HG03558 (cell line): ENCODE measurements around the gene PTPRE.
A peak's percentile ranks its signal among the peaks of the same experiment; 100 is the strongest.

Experiments used
- ATAC-seq: cut with Tn5 transposase; IDR thresholded peaks from one replicate; pipeline ENCODE4 v1.9.1; 2021; ENCODE audit warnings: moderate number of reproducible peaks; ENCODE audit not compliant: unreplicated experiment; ENCODE audit errors: extremely low read depth

PTPRE gene, protein sequence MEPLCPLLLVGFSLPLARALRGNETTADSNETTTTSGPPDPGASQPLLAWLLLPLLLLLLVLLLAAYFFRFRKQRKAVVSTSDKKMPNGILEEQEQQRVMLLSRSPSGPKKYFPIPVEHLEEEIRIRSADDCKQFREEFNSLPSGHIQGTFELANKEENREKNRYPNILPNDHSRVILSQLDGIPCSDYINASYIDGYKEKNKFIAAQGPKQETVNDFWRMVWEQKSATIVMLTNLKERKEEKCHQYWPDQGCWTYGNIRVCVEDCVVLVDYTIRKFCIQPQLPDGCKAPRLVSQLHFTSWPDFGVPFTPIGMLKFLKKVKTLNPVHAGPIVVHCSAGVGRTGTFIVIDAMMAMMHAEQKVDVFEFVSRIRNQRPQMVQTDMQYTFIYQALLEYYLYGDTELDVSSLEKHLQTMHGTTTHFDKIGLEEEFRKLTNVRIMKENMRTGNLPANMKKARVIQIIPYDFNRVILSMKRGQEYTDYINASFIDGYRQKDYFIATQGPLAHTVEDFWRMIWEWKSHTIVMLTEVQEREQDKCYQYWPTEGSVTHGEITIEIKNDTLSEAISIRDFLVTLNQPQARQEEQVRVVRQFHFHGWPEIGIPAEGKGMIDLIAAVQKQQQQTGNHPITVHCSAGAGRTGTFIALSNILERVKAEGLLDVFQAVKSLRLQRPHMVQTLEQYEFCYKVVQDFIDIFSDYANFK

DNA sequence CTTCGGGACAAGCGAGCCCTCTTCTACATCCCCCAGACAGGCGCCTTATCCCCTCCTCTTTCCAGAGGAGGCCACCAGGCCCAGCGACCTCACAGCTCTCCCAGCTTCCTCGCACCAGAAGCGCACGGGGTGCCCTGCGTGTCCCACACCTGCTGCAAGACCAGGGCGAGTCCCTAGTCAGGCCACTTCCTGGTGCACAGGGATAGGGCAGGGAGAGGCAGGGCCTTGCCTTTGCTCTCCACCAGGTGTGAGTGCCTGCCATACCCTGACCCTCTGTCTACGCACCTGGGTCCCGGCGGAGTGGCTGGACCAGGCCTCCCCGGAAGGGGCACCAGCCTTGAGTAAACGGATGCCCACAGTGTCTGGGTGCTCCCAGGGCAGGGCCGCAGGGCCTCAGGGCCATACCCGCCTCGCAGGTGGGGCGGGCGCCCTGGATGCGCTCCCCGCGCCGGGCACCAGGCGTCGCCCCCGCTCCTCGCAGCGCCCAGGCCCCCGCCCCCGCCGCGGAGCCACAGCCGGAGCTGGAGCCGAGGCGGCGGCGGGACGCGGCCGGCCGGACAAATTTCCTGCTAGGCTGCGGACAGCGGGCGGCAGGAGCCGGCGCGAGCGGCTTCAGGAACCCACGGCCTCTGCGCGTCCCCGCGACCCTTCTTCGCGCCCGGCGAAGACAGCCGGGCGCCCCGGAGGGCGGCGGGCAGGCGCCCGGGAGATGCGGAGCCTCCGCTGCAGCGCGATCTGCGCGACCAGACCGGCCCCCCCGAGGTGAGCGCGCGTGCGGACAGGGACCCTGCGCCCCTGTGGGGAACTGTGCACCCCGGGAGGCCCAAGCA, at the start of gene PTPRE:
Gene PTPRE, plus strand, starts transcription at position 556 of the 830 bp plus-strand sequence. CDS start 133,779 bp downstream, outside the sequence.
- ATAC-seq, result peak; percentile 87

DNA sequence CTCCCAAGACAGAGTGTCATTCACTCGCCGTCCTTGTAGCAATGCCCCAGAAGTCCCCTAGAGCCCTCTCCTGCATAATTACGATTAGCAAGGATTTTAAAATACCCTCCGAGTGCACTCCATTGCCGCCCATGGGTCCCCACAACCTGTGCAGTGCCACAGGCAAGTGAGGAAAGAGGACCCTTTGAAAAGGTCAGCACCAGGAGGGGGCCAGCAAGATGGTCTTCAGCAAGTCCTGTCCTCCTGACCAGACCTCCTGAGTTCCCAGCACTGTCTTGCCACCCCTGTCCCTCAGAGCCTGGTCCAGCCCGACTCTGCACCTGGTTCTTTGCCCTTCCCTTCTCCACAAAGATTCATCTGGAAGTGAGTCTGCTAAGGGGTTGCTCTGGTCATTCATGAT, 46.3 kb upstream of the PTPRE start:
- ATAC-seq, result no peak

DNA sequence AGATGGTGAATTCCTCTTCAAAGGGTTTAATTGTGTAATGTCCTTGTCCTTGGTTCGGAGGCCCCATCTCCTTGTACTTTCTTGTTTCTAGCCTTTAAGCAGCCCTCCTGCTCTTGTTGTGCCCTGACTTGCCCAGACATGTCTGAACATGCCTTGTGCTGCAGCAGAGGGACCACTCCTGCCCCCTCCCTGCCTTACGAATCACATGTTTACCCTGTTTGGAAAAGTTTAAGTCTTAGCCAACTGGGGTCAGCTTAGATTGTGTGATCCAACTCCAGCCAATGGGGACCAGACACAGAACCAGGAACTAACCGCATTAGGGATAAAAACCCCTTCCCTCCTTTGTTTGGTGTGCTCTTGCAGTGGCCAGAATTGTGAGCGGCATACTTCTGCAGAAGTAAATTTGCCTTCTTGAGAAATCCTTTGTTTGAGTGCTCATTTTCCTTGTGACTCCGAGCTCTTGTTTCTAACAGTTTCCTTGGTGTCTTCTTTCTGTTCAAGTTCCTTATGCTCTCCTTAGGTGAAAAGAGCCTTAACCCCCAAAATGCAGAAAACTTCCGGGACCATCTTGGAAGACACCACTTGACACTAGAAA, 43.6 kb upstream of the PTPRE start:
- no peak for ATAC-seq

DNA sequence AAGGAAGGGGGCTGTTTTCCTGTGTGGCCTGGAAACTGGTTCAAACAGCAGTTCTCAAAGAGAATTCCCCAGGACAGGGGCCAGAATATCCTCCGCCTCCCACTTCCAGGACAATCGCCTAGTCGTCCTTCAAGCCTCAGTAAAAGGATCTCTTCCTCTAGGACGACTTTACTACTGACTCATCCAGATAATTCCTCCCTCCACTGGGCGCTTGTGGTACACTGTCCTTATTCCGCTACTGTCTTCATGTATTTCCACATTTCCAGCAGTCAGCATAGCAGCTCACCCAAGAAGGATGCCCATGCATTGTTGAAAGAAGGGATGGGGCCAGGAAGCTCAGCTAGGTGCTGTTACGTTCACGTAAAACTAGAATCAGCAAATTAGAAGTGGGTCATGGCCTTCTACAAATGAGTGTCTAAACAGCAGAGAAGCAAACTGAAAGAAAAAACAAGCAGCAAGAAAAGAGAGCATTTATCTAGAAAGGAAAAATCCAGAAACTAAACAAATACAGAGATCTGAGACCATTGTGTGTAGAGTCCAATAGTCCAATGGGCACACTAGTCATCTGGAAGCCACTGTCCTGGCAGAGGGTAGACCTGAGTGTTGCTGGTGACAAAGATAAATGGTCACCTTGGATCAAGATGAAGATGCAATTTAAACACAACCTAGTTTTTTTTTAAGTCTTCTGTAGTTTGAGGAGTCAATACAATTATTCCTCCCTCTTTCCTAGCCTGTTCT, 40.5 kb upstream of the PTPRE start:
- ATAC-seq, result no peak

DNA sequence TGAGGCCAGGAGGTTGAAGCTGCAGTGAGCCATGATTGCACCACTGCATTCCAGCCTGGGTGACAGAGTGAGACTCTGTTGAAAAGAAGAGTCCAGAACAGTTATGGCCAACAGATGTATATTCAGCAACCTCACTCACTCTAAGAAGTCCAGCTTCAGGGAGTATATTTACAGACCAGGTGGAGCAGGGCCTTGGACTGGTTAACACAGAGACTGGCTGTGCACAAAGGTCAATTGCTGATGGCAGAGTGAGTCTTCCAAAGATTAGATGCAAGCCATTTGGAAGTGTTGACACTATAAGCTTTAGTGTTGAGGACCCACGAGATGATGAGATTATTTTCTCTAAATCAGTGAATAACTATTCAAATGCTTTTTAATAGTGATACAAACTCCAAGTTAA, 39.1 kb upstream of the PTPRE start:
- no peak for ATAC-seq

DNA sequence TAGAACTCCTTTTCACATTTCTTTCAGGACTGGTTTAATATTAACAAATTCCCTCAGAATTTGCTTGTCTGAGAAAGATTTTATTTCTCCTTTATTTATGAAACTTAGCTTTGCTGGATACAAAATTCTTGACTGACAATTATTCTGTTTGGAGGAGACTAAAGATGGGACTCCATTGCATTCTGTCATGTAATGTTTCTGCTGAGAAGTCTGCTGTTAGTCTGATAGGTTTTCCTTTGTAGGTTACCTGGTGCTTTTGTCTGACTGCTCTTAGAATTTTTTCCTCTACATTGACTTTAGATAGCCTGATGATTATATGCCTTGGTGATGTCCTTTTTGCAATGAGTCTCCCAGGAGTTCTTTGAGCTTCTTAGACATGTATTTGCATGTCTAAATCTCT, 37.6 kb upstream of the PTPRE start:
- no peak for ATAC-seq

DNA sequence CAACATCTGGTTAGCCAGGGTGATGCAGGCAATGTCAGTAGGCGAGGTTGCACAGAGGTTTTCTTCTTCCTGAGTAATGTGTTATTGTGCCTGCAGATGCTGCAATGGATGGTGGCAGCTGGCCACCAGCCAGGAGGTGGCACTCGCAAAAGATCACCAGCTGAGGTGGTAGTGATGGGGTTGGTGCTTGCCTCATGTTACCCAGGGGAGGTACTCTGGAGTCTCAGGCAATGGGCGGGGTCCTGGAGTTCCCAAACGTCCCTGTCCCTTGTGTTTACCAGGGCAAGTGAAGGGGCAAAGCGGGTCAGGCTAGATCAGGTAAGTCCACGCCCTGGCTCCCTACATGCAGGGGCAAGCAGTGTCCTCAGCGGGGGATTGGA, 35.3 kb upstream of the PTPRE start:
- ATAC-seq, result no peak

DNA sequence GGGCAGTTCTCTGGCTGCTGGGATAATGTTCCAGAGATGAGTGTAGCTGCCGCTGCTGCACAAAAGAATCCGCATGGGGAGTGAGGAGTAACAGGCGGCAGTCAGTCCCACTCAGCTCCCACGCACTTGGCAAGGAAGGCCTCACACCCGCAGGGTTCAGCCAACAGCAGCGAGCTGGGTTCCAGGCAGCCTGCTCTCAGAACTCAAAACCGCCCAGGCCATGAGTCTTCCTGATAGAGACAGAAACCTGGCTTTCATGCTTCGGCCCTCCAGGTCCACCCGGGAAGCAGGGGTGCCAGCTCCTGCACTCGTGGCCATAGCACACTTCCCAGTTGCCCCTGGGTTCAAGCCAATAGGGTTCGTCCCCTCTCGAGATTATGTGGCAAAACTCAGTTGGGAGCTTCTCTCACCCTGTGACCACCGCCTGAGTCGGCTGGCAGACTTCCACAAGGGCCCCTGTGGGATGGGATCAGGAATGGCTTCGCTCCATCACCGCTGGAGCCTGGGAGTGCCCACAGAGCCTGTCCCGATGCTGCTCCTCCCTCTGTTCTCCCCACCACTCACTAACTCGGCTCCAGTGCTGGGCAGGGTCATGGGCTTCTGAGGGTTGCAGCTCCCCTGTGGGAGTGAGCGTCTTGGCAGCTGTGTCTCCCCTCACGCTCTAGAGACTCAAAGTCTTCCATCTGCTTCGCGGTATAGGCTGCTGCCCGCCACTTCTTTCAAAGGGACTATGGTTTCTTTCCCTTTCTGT, 34.7 kb upstream of the PTPRE start:
- ATAC-seq, result no peak

DNA sequence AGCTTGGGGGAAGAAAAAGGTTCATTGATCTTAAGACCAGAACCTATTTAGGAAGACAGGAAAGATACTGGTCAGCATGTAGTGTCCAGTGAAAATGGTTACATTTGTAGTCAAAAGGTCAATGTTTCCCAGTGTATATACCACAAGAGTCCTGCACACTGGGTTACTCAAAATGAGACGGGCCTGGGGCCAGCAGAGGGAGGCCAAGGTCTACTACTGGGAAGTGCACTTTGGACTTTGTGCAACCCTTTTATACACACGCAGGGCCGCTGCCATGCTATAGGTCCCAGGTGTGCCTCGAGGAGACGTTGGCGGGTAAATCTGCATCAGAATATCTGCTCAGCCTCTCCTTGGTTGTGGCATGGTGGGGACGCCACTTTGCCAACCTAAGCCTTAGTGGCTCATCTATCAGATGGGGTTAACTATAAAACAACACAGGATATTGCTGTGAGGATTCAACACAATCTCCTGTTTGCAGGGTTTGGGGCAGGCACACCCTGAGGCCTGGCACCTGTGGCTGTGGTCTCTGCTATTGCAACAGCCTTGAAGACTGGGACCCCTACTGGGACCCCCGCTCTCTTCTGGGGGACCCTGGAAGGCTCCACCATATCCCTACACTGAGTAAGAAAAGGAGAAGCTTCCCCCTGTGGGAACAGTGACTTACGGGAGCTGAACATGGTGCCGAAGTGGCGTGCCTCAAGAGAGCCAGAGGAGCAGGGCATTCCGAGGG, 33.9 kb upstream of the PTPRE start:
- ATAC-seq, result no peak

DNA sequence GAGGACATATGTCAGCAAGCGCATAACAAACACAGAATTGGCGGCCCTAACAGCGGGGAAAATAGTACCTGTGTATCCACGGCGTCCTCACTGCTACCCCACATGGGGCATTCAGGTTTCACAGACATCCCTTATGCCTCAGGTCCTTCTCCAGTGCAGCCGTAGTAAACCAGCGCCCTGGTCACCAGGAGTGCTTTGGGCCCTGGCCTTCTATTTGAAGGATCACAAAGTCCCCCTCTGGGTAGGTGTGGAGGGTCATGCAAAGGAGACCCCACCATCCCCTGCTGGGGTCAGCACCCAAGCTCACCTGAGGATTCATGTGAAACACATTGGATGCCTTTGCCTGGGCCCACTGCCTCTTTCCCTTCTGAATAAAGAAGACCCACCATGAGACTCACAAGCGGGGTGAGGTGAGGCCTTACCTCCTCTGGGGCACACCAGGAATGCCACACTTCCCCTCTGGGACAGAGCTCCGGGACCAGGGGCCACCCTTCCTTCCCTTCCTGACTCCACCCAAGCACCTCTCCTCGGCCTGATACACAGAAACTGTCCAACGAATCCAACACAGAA, 32.9 kb upstream of the PTPRE start:
- ATAC-seq, result no peak

DNA sequence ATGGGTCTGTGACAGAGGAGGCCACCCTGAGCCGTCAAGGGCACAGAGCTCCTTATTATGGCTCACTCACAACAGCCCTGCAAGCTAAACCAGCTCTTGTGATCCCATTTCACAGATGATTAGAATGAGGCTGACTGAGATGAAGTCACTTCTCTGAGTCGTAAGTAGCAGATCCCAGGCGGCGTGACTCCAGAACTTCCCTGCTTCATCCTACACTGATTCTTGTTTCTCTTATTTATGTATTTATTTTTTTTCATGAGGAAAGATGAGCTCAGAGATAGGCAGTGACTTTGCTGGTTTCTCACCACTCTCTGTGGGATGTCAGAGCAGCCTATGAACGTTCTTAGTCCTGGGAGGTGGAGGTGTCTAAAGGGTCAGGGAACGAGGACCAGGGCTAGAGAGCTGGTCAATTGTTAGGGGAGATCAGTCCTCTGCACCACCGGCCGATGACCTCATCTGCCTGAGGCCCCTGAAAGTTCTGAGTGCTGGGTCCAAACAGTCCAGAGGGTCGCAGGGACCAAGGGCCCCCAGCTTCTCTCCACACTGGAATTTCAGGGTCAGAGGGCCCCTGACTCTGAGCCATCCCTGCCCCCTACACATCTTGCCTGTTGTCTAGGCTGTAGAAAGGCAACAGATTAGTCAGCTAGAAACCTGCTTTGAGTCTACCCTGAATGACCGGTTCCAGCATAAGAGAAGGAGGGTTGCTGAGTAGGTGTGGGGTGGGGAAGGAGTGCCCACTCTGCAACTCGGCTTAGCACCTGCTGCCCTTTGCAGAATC, 32.0 kb upstream of the PTPRE start:
- ATAC-seq, result no peak

DNA sequence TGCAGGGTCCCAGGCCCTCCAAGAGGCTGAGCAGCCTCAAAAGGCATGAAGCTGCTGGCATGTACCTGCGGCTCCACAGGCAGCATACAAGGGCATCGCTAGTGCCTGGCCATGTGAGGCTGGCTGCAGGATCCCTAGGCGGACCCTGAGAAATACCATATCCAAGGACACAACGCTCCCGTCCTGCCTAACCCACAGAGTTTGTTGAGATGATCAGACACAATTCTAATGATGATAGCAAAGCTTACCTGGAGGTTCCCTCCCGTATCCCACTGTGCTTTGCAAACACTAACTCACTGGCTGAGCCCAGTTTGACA, 31.5 kb upstream of the PTPRE start:
- ATAC-seq, result no peak

DNA sequence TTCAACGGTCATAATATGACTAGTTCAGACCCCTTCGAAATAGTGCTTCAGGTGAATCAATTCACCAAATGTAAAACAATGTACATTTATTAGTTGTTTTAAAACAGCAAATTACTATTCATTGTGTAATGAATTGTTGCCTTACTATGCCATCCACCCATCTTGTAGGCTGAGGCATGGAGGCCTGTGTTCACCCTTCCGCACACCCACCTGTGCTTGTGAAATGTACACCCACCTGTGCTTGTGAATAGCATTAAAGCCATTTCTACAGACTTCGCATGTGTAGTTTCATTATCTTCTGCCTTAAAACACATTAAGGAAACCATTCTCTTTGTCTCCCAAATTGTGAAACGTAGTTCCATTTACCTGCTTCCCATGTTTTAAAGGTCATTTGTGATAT, 31.0 kb upstream of the PTPRE start:
- no peak for ATAC-seq

DNA sequence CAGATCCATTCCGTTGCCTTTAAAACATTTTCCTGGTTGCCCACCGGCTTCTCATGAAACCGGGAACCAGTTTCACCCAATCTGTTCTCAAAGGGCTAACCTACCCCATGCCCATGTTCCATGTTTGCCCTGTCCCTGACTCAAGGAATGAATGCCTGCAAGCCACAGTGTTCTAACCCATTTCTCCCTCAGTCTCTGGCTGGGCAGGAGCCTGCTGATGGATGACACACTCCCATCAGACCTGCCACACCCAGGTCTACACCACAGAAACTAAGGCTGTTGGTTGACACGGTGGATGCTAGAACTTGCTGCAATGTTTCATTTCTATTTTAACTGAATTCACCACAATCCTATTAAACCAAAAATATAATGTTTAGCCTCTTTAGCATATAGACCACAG, 29.8 kb upstream of the PTPRE start:
- ATAC-seq, result no peak

DNA sequence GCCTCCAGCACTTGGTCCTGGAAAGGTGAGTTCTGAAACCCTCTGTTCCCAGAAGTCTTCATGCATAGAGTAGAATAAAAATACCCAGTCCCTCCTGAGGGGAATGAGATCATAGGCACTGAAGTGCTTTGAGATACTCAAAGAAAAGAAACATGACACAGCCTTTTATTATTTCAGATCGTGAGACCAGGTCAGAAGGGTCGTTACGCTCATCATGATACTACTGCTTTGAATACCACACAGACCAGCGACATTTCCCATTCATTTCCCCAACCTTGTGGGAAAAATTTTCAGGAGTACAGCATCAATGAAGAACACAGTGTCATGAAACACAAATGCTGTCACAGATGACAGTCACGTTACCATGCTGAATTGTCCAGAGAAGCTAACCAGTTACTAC, 29.2 kb upstream of the PTPRE start:
- no peak for ATAC-seq

DNA sequence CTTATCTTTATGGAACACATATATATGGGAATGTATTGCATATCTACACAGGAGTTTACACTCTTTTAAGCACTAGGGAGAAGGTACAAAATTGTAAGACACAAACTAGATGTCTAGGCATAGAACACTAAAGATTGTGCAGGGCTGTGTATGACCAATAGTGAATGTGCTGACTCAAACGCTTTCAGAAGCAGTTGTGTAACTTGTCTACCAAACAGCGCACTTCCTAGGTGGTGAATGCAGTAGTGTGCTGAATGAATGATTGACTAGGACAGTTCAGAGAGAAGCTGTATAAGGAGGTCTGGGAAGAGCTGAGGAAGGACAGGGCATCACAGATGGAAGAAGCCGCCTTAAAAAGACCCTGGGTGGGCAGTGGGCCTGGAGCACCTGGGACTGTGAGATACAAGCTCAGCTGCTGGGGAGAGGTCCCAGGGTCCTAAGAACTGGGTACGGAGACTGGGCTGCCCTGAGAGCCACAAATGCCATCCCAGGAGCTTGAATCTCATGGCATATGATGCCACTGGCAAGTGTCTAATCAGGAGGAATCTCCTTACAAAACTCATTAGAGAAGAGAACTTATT, 28.3 kb upstream of the PTPRE start:
- no peak for ATAC-seq

DNA sequence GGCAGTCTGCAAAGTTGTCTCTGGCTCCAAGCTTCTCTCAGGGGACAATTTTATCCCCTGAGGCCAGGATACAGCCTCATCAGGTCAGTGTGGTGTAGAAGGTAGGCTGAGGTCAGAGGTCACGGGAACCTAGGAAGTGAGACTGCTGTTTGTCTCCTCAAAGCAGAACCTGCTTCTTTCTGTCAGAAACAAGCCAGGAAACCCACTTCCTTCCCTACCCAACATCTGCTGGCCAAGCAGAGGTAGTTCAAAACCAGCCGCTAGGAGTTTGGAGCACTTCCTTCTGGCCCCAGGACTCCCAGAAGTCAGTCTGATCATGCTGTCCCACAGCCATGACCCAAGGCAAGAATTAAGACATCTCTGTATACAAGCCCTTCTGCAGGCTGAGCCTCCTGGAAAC, 26.3 kb upstream of the PTPRE start:
- ATAC-seq, result no peak
